Measurements from ENCODE around the gene SORBS1.

DNA sequence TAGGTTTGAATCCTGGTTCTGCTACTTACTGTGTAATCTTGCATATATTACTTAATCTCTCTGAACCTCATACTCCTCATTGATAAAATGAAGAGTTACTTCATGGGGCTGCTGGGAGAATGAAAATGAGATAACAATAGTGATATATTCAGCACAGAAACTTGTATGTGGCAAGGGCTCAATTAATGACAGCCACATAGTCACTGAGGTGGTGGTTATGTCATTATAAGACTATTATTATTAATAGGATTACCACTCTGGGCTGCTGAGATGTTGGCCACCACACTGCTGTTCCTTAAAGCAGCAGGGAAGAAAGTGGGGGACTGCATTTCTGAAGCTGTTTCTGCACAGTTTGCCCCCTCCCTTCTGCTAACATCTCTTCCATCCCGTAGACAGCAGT, 170.0 kb downstream of the SORBS1 start:
- TF ChIP-seq, protein P1, sequence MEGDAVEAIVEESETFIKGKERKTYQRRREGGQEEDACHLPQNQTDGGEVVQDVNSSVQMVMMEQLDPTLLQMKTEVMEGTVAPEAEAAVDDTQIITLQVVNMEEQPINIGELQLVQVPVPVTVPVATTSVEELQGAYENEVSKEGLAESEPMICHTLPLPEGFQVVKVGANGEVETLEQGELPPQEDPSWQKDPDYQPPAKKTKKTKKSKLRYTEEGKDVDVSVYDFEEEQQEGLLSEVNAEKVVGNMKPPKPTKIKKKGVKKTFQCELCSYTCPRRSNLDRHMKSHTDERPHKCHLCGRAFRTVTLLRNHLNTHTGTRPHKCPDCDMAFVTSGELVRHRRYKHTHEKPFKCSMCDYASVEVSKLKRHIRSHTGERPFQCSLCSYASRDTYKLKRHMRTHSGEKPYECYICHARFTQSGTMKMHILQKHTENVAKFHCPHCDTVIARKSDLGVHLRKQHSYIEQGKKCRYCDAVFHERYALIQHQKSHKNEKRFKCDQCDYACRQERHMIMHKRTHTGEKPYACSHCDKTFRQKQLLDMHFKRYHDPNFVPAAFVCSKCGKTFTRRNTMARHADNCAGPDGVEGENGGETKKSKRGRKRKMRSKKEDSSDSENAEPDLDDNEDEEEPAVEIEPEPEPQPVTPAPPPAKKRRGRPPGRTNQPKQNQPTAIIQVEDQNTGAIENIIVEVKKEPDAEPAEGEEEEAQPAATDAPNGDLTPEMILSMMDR (IDR thresholded peaks at IDR 0.05; ENCODE audit: extremely low read depth in 1 of 2, insufficient read depth in 1 of 2, low read depth in 1 of 2, low read length in 2 of 2): no peak
- TF ChIP-seq POLR2A (IDR thresholded peaks at IDR 0.05; ENCODE audit: low read depth, low read length): no peak
- TF ChIP-seq POLR2AphosphoS5 (IDR thresholded peaks at IDR 0.05; ENCODE audit: insufficient read depth, low read depth, low read length): no peak
- no peak for TF ChIP-seq EZH2 (IDR thresholded peaks at IDR 0.05; ENCODE audit: borderline replicate concordance, low read depth, low read length, severe bottlenecking)
- TF ChIP-seq, protein P2, sequence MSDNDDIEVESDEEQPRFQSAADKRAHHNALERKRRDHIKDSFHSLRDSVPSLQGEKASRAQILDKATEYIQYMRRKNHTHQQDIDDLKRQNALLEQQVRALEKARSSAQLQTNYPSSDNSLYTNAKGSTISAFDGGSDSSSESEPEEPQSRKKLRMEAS (IDR thresholded peaks at IDR 0.05; ENCODE audit: insufficient read depth, insufficient read length): no peak
- TF ChIP-seq JUN (IDR thresholded peaks at IDR 0.05; ENCODE audit: borderline replicate concordance, insufficient read depth, insufficient read length, low read depth): no peak
- TF ChIP-seq MYC (IDR thresholded peaks at IDR 0.05; ENCODE audit: low read depth, low read length): no peak

Measured in endothelial cell of umbilical vein (primary cell).